GM20000 (cell line): Measurements from ENCODE around the gene RPS17.
"Not testable (repeated sequence)": the region's sequence is repeated elsewhere in the genome, so short reads cannot be mapped to it uniquely, and the experiment has no call there.

Experiments used
- DNase-seq: peaks from one replicate; pipeline ENCODE4 v3.0.0; 2012; ENCODE audit warnings: low spot score
- TF ChIP-seq, protein P1 (sequence below): IDR thresholded peaks from 2 replicates; pipeline ENCODE4 v1.5.1; 2012; ENCODE audit warnings: mild to moderate bottlenecking, control low read depth; ENCODE audit errors: extremely low read depth, missing control alignments

The RPS17 gene

GRCh38 chr15:82538961-82539690 is 1.1 kb downstream of the RPS17 start:
- no peak for DNase-seq
- TF ChIP-seq, protein P1, sequence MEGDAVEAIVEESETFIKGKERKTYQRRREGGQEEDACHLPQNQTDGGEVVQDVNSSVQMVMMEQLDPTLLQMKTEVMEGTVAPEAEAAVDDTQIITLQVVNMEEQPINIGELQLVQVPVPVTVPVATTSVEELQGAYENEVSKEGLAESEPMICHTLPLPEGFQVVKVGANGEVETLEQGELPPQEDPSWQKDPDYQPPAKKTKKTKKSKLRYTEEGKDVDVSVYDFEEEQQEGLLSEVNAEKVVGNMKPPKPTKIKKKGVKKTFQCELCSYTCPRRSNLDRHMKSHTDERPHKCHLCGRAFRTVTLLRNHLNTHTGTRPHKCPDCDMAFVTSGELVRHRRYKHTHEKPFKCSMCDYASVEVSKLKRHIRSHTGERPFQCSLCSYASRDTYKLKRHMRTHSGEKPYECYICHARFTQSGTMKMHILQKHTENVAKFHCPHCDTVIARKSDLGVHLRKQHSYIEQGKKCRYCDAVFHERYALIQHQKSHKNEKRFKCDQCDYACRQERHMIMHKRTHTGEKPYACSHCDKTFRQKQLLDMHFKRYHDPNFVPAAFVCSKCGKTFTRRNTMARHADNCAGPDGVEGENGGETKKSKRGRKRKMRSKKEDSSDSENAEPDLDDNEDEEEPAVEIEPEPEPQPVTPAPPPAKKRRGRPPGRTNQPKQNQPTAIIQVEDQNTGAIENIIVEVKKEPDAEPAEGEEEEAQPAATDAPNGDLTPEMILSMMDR: no peak

DNA sequence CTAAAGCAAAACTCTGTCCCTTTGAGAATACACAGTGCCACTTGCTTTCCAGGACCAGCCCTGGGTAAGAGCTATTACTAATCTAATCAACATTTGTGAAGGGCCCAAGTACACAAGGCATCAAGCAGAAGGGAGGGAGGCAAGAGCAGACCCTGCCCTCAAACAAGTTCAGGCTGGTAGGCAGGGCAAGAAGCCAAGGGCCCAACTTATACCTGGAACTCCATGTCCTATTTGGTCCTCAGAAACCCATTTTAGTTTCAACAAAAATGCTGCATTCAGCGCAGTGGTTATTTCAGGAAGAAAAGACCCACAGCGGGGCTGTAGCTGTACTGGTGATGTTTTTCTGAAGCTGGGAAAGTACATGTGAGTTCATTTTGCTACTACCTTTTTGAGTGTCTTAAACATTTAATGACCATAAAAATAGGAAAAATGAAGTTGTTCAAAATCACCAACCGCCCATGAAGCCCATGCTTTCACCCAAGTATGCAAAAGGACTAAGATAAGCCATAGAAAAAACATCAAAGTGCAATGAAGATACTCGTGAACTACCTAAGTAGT is 2.8 kb downstream of the RPS17 start:
- no peak for DNase-seq
- TF ChIP-seq, protein P1: no peak

- no peak for DNase-seq
- TF ChIP-seq, protein P1: no peak
Measured at GRCh38 chr15:82536409-82537350, 3.6 kb downstream of the RPS17 start.

GRCh38 chr15:82535566-82536408 is 4.5 kb downstream of the RPS17 start:
- no peak for DNase-seq
- TF ChIP-seq, protein P1: no peak

DNA sequence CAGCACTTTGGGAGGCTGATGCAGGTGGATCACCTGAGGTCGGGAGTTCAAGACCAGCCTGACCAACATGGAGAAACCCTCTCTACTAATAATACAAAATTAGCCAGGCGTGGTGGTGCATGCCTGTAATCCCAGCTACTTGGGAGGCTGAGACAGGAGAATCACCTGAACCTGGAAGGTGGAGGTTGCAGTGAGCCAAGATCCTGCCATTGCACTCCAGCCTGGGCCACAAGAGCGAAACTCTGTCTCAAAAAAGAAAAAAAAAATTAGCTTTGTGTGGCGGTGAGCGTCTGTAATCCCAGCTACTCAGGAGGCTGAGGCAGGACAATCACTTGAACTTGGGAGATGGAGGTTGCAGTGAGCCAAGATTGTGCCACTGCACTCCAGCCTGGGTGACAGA is 5.1 kb downstream of the RPS17 start:
- DNase-seq: not testable (repeated sequence)

GRCh38 chr15:82534457-82534861 is 5.8 kb downstream of the RPS17 start:
- not testable (repeated sequence) for DNase-seq

DNA sequence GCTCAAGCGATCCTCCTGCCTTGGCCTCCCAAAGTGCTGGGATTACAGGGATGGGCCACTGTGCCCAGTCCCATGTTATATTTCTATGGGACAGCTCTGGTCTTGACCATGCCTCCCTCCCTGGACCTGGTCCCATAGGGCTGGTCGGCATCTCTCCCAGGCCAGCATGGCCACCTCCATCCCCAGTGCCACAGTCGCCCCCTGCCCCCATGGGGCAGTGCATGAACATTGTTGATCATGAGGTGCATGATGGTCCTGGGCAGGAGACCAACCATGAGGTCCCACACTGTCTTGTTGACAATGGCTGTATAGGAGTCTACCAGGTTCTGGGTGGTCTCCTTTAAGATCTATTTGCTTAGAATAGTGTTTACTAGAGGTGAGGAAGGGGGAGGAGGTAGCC is 6.5 kb downstream of the RPS17 start:
- DNase-seq: no peak
- TF ChIP-seq, protein P1: no peak
